NCI-H2029 (cell line): ENCODE data around the gene GMFB.

Source experiments
- DNase-seq: peaks from one replicate; lab custom pipeline; 2025; lab: John Stamatoyannopoulos, UW

The GMFB gene

DNA sequence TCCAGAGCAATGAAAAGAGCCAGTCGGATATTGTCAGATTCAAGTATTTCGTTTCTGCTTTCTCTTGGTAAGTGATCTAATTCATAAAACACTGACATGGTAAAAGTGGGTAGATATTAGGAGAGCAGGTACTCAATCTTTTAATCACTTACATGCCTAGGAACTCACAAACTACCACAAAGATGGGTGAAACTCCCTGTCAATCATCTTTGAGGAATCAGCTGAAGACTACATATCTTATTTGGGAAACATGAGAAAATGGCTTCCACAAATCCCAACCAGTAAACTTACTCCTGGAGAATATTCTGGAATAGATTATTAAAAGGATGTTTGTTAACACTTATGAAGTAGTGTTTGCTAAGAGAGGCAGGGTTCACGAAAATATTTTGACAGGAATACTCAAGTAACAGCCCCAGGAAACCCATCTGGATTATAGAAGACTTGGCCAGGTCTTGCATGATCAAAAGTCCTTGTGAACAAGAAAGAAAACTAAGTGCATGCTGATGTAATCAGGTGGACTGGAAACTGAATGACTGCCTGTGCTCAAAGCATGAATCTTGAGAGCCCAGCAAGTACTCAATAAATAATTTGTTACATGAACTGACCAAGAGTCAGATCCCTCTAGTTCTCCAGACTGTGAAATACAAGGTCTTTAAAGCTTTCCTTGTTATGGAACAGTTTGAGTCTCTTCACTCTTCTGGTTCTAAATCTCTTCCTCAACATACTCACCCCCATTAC is 63.1 kb downstream of the GMFB start:
- no peak for DNase-seq

GRCh38 chr14:54425068-54425467 is 63.7 kb downstream of the GMFB start:
- no peak for DNase-seq
